A172 (cell line): ENCODE results near the gene DISC1. TPM values are rescaled to one million over a fixed set of nuclear protein-coding genes. Genes with fewer than 3 reads are reported as not detected.
A peak's percentile ranks its signal among the peaks of the same experiment; 100 is the strongest.

Experiments used
- DNase-seq: peaks from one replicate; pipeline ENCODE4 v3.0.0-alpha.2; 2015; ENCODE audit warnings: low spot score
- total RNA-seq: library from RNA; depleted of rRNA; stranded (reverse); fragments of >200 nt; shearing (Covaris generic); gene quantifications from 2 replicates; pipeline ENCODE4 v1.2.3, GENCODE V29; 2014

The DISC1 gene
- total RNA-seq, 1 experiment from 2014 or later, result 5.0 TPM

GRCh38 chr1:231814521-231814920, 187.9 kb downstream of the DISC1 start:
- peak; percentile 73 for DNase-seq

DNA sequence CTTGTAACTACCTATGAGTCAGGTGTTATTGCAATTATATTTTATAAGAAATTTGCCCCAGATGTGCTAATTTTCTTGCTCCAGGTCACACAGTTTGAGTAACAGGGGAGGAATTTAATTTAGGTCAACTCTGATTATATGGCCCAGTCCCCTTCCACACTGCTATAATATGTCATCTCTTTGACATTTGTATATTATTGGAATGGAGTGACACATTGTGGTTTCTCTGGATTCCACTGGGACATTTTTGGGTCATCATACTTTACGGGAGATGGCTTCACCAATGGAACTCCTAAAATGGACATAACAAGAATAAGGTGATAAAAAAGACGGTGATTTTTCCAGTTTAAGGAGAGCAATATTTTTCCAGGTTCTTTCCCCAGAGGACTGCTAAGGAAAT, 191.2 kb downstream of the DISC1 start:
- DNase-seq, result peak; percentile 72

DNA sequence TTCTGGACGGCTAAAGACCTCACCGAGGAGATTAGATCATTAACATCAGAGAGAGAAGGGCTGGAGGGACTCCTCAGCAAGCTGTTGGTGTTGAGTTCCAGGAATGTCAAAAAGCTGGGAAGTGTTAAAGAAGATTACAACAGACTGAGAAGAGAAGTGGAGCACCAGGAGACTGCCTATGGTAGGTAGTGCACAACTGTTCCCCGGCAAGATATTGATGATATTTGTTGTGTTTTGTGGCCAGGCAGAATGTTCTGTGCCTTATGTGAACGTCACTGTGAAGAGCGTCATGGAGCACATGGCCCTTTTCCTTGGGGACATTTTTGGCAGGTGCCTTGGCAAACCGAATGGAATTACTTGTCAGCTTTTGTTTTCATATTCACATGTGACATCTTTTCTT, 191.7 kb downstream of the DISC1 start:
- no peak for DNase-seq

DNA sequence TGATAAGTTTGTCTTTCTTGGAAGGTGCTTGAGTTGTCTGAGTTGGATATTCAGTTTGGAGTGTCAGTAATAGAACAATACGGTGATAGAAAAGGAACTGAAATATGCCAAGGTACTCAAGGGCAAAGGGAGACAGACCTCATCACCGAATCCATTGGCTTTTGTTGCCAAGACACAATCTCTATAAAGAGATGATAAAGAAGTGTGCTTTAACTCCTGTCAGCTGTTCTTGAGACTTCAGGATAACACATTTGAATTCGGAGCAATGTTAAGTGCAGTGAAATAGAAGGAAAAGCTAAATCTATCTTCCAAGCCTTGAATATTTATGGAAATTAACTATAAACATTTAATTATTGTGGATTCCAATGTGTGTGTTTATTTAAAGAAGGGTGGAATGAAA, 194.7 kb downstream of the DISC1 start:
- no peak for DNase-seq

GRCh38 chr1:231822041-231822440, 195.5 kb downstream of the DISC1 start:
- no peak for DNase-seq

DNA sequence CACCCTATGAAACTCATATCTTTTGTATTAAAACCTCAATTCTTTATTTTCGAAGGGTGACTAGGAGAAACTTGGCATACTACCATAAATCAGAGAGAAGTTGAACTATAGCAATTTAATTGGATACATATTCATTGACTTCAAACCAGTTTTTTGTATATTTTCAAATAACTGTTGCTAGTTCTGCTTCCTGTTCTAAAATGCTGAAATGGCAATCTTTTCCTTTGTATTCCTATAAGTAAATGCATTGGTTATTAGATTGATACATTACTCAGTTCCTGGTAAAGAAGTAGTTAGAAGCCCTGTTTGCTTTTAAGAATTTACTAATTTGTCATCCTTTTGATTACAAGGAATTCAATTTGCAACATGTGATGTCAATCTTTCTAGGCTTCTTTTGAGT, 200.0 kb downstream of the DISC1 start:
- DNase-seq, result no peak

DNA sequence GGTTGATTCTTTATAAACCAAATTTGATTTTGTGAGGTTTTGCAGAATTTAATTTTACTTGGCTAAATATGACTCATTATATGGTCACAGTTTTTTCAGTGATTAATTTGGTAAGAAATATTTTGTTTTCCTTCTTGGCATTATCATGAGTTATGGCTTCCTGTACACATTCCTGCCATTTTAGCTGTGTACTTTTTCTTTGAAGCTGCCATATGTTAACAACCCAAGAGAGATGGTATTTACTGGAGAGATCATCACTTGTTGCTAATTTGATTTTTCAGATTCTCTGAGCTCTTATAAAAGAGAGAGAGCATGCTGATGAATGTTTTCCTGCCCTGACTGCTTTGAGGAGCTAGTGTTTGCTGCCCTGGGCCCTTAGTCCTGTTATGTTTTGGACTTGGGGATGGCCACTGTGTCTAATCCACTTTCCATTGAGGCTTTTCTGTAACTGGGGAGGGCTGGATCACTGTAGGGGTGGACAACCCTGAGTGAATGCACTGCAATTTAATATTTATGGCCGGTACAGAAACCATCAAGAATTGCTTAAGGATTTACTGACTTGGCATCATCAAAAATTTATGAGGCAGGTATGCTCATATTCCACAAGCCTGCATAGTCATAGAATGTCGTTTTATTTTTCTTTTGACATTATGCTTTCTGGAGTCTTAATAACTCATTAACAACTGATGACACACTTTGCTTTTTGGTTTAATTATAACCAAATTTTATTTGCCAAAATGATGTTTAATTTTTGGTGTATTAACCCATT, 200.9 kb downstream of the DISC1 start:
- DNase-seq, result peak; percentile 98

DNA sequence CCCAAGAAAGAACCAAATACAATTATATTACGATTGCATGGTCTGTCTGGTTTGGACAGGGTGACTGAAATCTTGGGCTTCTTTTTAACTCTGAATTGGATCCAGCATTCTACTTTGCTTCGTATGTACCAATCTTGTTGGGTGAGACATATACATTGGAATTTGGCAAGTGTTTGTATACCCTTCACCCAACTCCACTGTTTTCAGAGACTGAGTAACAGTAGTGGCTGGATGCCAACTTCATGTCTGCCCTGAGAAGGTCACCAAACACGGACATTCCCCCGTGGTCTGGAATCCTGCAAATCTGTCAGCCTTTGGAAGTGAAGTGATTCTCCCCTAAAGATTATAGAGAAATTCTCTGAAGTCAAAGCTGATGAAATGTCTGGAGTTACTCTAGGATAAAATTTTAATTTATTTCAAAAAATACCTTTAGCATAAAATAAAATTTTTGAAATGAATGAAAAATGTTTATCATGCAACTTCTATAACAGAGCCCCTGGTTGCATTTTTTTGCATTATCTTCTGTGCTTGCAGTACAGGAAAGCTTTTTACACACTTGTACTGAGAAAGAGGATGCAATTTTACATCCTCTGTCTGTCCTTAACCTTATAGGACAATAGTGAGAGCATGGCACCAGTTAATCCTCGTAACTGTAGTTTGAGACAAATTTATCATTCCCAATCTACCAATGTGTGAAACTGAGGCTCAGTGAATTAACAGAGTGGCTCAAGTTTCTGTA, 201.8 kb downstream of the DISC1 start:
- peak; percentile 98 for DNase-seq

DNA sequence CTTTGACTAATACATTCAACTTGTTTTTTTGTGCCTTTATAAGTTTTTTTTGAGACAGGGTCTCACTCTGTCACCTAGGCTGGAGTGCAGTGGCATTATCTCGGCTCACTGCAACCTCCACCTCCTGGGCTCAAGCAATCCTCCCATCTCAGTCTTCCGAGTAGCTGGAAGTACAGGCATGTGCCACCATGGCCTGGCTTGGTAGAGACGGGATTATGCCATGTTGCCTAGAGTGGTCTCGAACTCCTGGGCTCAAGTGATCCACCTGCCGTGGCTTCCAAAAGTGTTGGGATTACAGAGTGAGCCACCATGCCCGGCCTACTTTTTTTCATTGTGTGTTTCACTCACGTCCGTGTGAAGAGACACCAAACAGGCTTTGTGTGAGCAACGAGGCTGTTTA, 202.7 kb downstream of the DISC1 start:
- DNase-seq, result no peak

GRCh38 chr1:231836227-231836893, 209.8 kb downstream of the DISC1 start:
- DNase-seq, result no peak

- no peak for DNase-seq
Observed at GRCh38 chr1:231838521-231838920, 211.9 kb downstream of the DISC1 start.

DNA sequence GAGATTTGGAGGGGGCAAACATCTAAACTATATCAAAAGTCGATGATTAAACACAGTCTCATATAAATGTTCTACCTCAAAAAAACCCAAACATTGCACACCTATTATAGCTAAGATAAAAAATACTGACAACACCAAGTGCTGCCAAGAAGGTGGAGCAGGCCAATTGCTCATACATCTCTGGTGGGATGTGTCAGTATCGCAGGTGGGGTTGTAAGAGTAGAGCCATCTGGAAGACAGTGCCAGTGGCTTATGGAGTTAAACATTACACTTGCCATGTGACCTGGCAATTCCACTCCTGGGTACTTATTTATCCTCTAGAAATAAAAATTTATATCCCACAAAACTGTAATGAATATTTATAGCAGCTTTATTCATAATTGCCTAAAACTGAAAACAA, 213.4 kb downstream of the DISC1 start:
- no peak for DNase-seq

DNA sequence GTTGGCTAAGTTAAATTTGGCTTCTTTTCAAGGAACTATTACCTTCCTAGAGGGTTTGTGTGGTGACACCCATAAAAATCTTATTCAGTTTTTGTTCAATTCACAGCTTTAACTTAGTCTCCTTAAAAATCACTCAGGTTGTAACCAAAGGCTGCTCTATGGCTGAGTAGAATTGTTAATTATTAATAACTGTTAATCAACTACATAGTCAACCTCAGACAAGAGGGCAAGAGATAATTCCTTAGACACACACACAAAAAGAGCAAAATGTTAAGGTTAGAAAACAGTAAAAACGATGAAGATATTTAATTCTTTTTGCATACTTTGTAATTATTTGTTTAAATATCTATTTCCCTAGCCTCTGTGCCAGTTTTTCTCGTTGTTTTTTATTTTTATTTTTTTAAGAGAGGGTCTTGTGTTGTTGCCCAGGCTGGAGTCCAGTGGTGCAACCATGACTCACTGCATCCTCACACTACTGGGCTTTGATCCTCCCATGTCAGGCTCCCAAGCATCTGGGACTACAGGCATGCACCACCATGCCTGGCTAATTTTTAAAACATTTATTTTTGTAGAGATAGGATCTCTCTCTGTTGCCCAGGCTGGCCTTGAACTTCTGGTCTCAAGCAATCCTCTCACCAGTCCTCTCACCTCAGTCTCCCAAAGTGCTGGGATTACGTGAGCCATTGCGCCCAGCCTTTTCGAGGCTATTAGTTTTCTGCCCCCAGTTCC, 215.2 kb downstream of the DISC1 start:
- DNase-seq, result peak; percentile 56

GRCh38 chr1:231842441-231842840, 215.9 kb downstream of the DISC1 start:
- no peak for DNase-seq

DNA sequence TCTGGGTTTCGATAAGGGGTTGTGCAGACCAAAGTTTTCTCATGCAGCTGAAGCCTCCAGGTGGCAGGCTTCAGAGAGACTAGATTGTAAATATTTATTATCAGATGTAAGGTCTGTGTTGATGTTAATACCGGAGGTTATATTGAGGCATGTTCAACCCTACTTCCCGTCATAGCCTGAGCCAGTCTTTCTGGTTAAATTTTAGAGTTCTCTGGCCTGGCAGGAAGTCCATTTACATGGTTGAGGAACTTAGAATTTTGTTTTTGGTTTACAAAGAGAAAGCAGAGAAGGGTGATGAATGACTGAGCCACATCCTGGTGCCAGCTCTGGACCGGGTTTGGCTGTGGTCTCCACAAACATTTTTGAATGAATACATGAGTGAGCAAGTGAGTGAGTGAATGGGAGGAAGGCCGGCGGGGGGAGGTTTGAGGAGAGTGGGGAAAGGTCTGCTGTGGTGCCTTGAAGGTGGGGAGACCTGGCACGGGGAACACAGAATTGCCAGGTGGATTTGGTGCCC, 218.5 kb downstream of the DISC1 start:
- DNase-seq, result no peak

- no peak for DNase-seq
Observed at GRCh38 chr1:231847612-231848397, 221.2 kb downstream of the DISC1 start.

DNA sequence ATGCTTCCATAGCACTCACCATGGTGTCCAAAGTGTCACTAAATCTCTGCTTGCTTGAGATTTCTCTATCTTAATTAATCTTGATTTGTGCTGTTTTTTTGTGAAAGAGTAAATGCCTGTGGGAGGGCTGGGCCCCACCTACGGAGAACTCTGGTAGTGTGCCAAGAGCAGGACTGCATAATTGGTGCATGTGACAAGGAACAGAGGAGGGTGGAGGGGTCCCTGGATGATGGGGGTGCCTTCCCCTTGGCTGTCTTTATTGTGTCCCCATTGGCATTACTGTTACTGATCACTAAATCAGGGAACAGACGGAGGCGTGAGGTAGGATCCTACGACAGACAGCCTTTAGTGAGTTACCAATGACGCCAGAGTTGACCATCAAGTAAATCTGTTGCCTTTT, 223.4 kb downstream of the DISC1 start:
- no peak for DNase-seq

DNA sequence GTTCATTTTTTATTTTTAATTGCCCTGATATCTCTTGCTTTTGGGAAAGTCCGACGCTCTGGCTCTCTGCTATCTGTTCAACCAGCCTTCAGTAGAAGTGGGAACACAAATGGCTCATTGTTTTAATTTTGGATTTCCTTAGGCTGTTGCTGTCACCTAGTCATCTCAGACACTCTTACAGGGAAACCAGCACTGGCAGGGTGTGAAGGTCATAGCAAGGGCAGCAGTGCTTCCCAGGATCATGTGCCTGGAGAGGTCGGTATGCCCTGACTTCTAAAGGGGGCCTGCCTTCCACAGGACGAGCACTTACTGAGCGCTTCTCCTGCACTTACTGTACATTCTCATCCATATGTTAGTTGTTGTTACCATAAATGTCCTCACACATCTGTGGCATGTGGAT, 224.2 kb downstream of the DISC1 start:
- no peak for DNase-seq

- DNase-seq, result no peak
Observed at GRCh38 chr1:231853588-231854207, 227.1 kb downstream of the DISC1 start.

GRCh38 chr1:231855361-231855760, 228.8 kb downstream of the DISC1 start:
- DNase-seq, result no peak

DNA sequence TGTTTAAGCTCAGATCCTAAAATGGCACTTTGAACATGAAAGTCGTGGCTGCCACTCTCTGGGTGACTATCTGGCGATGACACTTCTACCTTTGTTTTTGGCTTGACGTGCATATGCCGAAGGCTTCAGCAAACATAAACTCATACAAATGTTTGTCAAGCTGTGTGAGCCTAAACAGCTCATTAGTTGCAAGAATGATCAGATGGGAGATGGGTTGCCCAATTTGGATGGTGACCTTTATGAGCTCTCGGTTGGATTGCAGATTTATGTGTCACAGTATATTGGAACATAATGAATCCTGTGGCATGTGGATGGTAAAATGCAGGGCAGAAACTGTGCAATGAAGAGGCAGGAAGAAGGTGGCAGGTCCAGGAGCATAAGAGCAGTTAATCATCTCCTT, 229.3 kb downstream of the DISC1 start:
- DNase-seq, result no peak
